A549 (cell line): Measurements from ENCODE around the gene POLR3H.

Experiments used
- PHF8 ChIP-seq: fragments of 200-600 bp; sonication (generic); IDR thresholded peaks from 2 replicates; pipeline ENCODE4 v1.6.1; 2016; ENCODE audit warnings: low read depth, mild to moderate bottlenecking, antibody characterized with exemption, moderate library complexity, borderline replicate concordance
- TP53 ChIP-seq: fragments of 250-450 bp; sonication (Bioruptor Pico); IDR thresholded peaks from 2 replicates; pipeline ENCODE4 v1.5.0; 2021; ENCODE audit warnings: mild to moderate bottlenecking, moderate library complexity
- ZC3H11A ChIP-seq: fragments of 450-650 bp; IDR thresholded peaks from 2 replicates; pipeline ENCODE4 v1.6.1; 2014; ENCODE audit warnings: antibody characterized with exemption, mild to moderate bottlenecking
- TF ChIP-seq, protein P1 (sequence below): fragments of >200 bp; sonication (Bioruptor Twin); formaldehyde crosslinking; IDR thresholded peaks from 3 replicates; pipeline ENCODE4 v1.5.1; 2016
- TF ChIP-seq, protein P2 (sequence below): IDR thresholded peaks from 2 replicates; pipeline ENCODE4 v1.6.1; 2012
- TF ChIP-seq, protein P3 (sequence below): fragments of 200-600 bp; sonication (generic); IDR thresholded peaks from 2 replicates; pipeline ENCODE4 v1.6.1; 2016; ENCODE audit warnings: antibody characterized with exemption, mild to moderate bottlenecking, moderate library complexity
- TF ChIP-seq, protein P4 (sequence below): fragments of 450-650 bp; IDR thresholded peaks from 2 replicates; pipeline ENCODE4 v1.6.1; 2014; ENCODE audit warnings: antibody characterized with exemption

DNA sequence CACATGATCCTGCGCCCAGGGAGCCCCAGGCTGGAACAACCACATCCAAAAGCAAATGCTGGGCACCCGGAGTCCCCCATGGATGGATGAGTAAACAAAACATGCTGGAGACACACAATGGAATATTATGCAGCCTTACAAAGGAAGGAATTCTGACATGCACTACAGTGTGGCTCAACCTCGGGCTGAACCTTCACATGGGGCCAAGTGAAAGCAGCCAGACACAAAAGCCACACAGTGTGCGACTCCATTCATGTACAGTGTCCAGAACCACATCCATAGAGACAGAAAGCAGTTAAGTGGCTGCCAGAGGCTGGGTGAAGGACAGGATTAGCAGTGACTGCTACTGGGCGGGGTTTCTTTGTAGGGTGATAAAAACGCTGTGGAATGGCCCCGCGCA lies 10.1 kb downstream of the POLR3H start:
- TF ChIP-seq, protein P1, sequence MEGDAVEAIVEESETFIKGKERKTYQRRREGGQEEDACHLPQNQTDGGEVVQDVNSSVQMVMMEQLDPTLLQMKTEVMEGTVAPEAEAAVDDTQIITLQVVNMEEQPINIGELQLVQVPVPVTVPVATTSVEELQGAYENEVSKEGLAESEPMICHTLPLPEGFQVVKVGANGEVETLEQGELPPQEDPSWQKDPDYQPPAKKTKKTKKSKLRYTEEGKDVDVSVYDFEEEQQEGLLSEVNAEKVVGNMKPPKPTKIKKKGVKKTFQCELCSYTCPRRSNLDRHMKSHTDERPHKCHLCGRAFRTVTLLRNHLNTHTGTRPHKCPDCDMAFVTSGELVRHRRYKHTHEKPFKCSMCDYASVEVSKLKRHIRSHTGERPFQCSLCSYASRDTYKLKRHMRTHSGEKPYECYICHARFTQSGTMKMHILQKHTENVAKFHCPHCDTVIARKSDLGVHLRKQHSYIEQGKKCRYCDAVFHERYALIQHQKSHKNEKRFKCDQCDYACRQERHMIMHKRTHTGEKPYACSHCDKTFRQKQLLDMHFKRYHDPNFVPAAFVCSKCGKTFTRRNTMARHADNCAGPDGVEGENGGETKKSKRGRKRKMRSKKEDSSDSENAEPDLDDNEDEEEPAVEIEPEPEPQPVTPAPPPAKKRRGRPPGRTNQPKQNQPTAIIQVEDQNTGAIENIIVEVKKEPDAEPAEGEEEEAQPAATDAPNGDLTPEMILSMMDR = no peak
- TF ChIP-seq PHF8 (no peak), ZC3H11A (no peak), TP53 (no peak)
- TF ChIP-seq, protein P2, sequence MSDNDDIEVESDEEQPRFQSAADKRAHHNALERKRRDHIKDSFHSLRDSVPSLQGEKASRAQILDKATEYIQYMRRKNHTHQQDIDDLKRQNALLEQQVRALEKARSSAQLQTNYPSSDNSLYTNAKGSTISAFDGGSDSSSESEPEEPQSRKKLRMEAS = no peak
- TF ChIP-seq, protein P3, sequence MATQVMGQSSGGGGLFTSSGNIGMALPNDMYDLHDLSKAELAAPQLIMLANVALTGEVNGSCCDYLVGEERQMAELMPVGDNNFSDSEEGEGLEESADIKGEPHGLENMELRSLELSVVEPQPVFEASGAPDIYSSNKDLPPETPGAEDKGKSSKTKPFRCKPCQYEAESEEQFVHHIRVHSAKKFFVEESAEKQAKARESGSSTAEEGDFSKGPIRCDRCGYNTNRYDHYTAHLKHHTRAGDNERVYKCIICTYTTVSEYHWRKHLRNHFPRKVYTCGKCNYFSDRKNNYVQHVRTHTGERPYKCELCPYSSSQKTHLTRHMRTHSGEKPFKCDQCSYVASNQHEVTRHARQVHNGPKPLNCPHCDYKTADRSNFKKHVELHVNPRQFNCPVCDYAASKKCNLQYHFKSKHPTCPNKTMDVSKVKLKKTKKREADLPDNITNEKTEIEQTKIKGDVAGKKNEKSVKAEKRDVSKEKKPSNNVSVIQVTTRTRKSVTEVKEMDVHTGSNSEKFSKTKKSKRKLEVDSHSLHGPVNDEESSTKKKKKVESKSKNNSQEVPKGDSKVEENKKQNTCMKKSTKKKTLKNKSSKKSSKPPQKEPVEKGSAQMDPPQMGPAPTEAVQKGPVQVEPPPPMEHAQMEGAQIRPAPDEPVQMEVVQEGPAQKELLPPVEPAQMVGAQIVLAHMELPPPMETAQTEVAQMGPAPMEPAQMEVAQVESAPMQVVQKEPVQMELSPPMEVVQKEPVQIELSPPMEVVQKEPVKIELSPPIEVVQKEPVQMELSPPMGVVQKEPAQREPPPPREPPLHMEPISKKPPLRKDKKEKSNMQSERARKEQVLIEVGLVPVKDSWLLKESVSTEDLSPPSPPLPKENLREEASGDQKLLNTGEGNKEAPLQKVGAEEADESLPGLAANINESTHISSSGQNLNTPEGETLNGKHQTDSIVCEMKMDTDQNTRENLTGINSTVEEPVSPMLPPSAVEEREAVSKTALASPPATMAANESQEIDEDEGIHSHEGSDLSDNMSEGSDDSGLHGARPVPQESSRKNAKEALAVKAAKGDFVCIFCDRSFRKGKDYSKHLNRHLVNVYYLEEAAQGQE = no peak
- TF ChIP-seq, protein P4, sequence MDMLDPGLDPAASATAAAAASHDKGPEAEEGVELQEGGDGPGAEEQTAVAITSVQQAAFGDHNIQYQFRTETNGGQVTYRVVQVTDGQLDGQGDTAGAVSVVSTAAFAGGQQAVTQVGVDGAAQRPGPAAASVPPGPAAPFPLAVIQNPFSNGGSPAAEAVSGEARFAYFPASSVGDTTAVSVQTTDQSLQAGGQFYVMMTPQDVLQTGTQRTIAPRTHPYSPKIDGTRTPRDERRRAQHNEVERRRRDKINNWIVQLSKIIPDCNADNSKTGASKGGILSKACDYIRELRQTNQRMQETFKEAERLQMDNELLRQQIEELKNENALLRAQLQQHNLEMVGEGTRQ = no peak
